OCI-LY1 (cell line): ENCODE results near the gene TSPAN5.

ENCODE experiments used
- H2AFZ ChIP-seq: fragments of 200-600 bp; sonication (generic), shearing (Covaris generic); 2 replicates; pipeline ENCODE4 v1.6.0; 2014; ENCODE audit warnings: antibody characterized with exemption, mild to moderate bottlenecking, low read length
- H3F3A ChIP-seq: fragments of 200-600 bp; sonication (generic), shearing (Covaris generic); 2 replicates; pipeline ENCODE4 v1.6.0; 2014; ENCODE audit warnings: mild to moderate bottlenecking, antibody characterized with exemption, low read length, moderate library complexity; ENCODE audit not compliant: insufficient read depth
- H3K27ac ChIP-seq: fragments of 200-600 bp; sonication (generic); 2 replicates; pipeline ENCODE4 v1.5.1; 2014; ENCODE audit warnings: low read length, mixed run types, mild to moderate bottlenecking, low read depth; ENCODE audit not compliant: poor library complexity, severe bottlenecking
- H3K27me3 ChIP-seq: fragments of 200-600 bp; sonication (generic); 2 replicates; pipeline ENCODE4 v1.6.0; 2014; ENCODE audit warnings: antibody characterized with exemption, mild to moderate bottlenecking, low read length, moderate library complexity; ENCODE audit not compliant: insufficient read depth
- H3K36me3 ChIP-seq: fragments of 200-600 bp; sonication (generic); 2 replicates; pipeline ENCODE4 v1.6.1; 2014; ENCODE audit warnings: mild to moderate bottlenecking, antibody characterized with exemption, low read length, moderate library complexity, mixed read lengths; ENCODE audit not compliant: insufficient read depth
- H3K4me1 ChIP-seq: fragments of 200-600 bp; sonication (generic); 2 replicates; pipeline ENCODE4 v1.5.1; 2014; ENCODE audit warnings: mild to moderate bottlenecking, low read length, moderate library complexity; ENCODE audit not compliant: insufficient read depth, severe bottlenecking
- H3K4me2 ChIP-seq: fragments of 200-600 bp; sonication (generic), shearing (Covaris generic); 2 replicates; pipeline ENCODE4 v1.6.1; 2014; ENCODE audit warnings: low read length
- H3K4me3 ChIP-seq: fragments of 200-600 bp; sonication (generic); 2 replicates; pipeline ENCODE4 v1.5.1; 2014; ENCODE audit warnings: low read length, low read depth, mild to moderate bottlenecking, mixed read lengths; ENCODE audit not compliant: poor library complexity, severe bottlenecking
- H3K79me2 ChIP-seq: fragments of 200-600 bp; shearing (Covaris generic); 2 replicates; pipeline ENCODE4 v1.6.1; 2016; ENCODE audit warnings: mixed run types, low read length, mixed read lengths; ENCODE audit not compliant: insufficient read depth
- H3K9ac ChIP-seq: fragments of 200-600 bp; sonication (generic), shearing (Covaris generic); 2 replicates; pipeline ENCODE4 v1.6.1; 2014; ENCODE audit warnings: mild to moderate bottlenecking, low read length, mixed read lengths
- H3K9me2 ChIP-seq: fragments of 200-600 bp; sonication (generic), shearing (Covaris generic); 2 replicates; pipeline ENCODE4 v1.6.1; 2014; ENCODE audit warnings: low read depth, mild to moderate bottlenecking, low read length, mixed read lengths
- H3K9me3 ChIP-seq: fragments of 200-600 bp; shearing (Covaris generic); 2 replicates; pipeline ENCODE4 v1.6.1; 2014; ENCODE audit warnings: low read length, mixed read lengths
- H4K20me1 ChIP-seq: fragments of 200-600 bp; sonication (generic), shearing (Covaris generic); 2 replicates; pipeline ENCODE4 v1.6.0; 2016; ENCODE audit warnings: mild to moderate bottlenecking, low read length; ENCODE audit not compliant: insufficient read depth
- CTCF ChIP-seq: fragments of 200-600 bp; sonication (generic), shearing (Covaris generic); IDR thresholded peaks from 2 replicates; pipeline ENCODE4 v1.5.1; 2017; ENCODE audit warnings: mild to moderate bottlenecking, antibody characterized with exemption, low read length, moderate library complexity, mixed read lengths
- EZH2 ChIP-seq: fragments of 200-600 bp; sonication (generic), shearing (Covaris generic); IDR thresholded peaks from 2 replicates; pipeline ENCODE4 v1.8.0; 2017; ENCODE audit warnings: borderline replicate concordance, mixed run types, mild to moderate bottlenecking, antibody characterized with exemption, low read length, moderate library complexity, mixed read lengths

TSPAN5 gene

DNA sequence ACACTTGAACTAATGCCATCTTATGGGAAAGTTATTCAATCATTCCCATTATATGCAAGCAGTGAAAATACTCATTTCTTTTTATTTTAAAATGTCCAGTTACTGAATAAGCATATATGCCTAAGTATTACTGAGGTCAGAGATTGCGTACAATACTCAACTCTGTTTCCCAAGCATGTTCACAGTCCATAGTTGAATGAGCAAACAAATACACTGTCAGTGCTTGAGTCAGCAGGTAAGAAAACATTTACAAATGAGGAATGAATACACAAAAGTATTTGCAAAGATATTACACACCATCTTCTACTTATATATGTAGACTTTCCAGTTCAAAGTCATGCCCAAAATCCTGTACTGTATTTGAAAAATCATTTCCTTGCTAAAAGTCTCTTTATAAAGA, 74.1 kb downstream of the TSPAN5 start:
- H3K79me2 ChIP-seq: no peaks in the 10 kb centered on the region
- H3K9me3 ChIP-seq: no peaks in the 10 kb centered on the region
- H3K4me3 ChIP-seq: no peak overlapping the region
- no peaks in the 10 kb centered on the region for H3K27me3 ChIP-seq
- H3K9me2 ChIP-seq: no peaks in the 10 kb centered on the region
- TF ChIP-seq CTCF (no peak), EZH2 (no peak)
- no peaks in the 10 kb centered on the region for H4K20me1 ChIP-seq
- H3K27ac ChIP-seq: no peak overlapping the region
- H2AFZ ChIP-seq: no peak overlapping the region
- H3K9ac ChIP-seq: no peak overlapping the region
- H3F3A ChIP-seq: no peaks in the 10 kb centered on the region
- H3K4me2 ChIP-seq: no peak overlapping the region
- no peaks in the 10 kb centered on the region for H3K4me1 ChIP-seq
- no peaks in the 10 kb centered on the region for H3K36me3 ChIP-seq

GRCh38 chr4:98583265-98583664, 75.1 kb downstream of the TSPAN5 start:
- Histone ChIP-seq H3K4me3 (no peak overlapping the region), H3K36me3 (no peaks in the 10 kb centered on the region), H3K27ac (no peak overlapping the region), H3K4me2 (no peak overlapping the region), H3K79me2 (no peaks in the 10 kb centered on the region), H3K4me1 (no peaks in the 10 kb centered on the region), H4K20me1 (no peaks in the 10 kb centered on the region), H3F3A (no peaks in the 10 kb centered on the region), H2AFZ (no peak overlapping the region), H3K9me2 (no peaks in the 10 kb centered on the region), H3K9ac (no peak overlapping the region), H3K9me3 (no peaks in the 10 kb centered on the region), H3K27me3 (no peaks in the 10 kb centered on the region)
- TF ChIP-seq CTCF (no peak), EZH2 (no peak)

DNA sequence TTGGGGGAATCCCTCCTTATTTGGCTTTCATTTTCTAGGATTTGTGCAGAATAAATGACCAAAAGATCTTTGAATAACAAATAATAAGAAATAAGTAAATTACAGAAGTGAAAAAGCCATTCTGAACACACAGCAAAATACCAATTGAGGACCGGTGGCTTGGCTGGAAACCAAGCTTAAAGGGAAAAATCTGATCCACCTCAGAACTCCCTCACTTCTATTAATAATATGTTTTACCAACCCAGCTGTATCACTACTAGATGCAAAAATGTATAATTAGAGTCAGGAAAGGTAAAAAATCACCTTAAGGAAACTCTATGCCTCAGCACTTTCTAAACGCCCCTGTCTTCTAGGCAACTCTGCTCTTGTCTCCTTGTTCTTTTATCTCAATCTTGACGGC, 77.3 kb downstream of the TSPAN5 start:
- H3F3A ChIP-seq: no peaks in the 10 kb centered on the region
- H3K27me3 ChIP-seq: no peaks in the 10 kb centered on the region
- no peak overlapping the region for H3K27ac ChIP-seq
- H3K36me3 ChIP-seq: no peaks in the 10 kb centered on the region
- no peaks in the 10 kb centered on the region for H3K9me3 ChIP-seq
- H3K9ac ChIP-seq: no peak overlapping the region
- H3K79me2 ChIP-seq: no peaks in the 10 kb centered on the region
- H2AFZ ChIP-seq: no peak overlapping the region
- no peaks in the 10 kb centered on the region for H3K9me2 ChIP-seq
- no peak overlapping the region for H3K4me3 ChIP-seq
- no peaks in the 10 kb centered on the region for H4K20me1 ChIP-seq
- TF ChIP-seq CTCF: no peak
- no peak for TF ChIP-seq EZH2
- no peak overlapping the region for H3K4me2 ChIP-seq
- H3K4me1 ChIP-seq: no peaks in the 10 kb centered on the region
